Muscle layer of duodenum (tissue), 2 donors: ENCODE measurements around the gene RNU6-1.
A peak's percentile ranks its signal among the peaks of the same experiment; 100 is the strongest.

Experiments used
- H3K27ac ChIP-seq: one replicate; pipeline ENCODE4 v1.7.0; 2013; ENCODE audit warnings: mild to moderate bottlenecking, low read length
- H3K27me3 ChIP-seq: one replicate; pipeline ENCODE4 v1.7.0; 2013; ENCODE audit warnings: low read depth, mild to moderate bottlenecking, control low read depth, low read length
- H3K36me3 ChIP-seq, 2 donors: one replicate each; pipeline ENCODE4 v1.7.0; 2013; ENCODE audit warnings: low read length in 2 of 2, control low read depth in 1 of 2, mild to moderate bottlenecking in 1 of 2; ENCODE audit not compliant: insufficient read depth in 2 of 2, control insufficient read depth in 1 of 2
- H3K4me1 ChIP-seq, 2 donors: one replicate each; pipeline ENCODE4 v1.7.0; 2013; ENCODE audit warnings: low read length in 2 of 2, mild to moderate bottlenecking in 2 of 2, control low read depth in 1 of 2, moderate library complexity in 1 of 2; ENCODE audit not compliant: insufficient read depth in 2 of 2, control insufficient read depth in 1 of 2
- H3K4me3 ChIP-seq, 2 donors: one replicate each; pipeline ENCODE4 v1.7.0; 2013; ENCODE audit warnings: low read length in 2 of 2, low read depth in 1 of 2, mild to moderate bottlenecking in 1 of 2
- H3K9me3 ChIP-seq, 2 donors: one replicate each; pipeline ENCODE4 v1.7.0; 2013; ENCODE audit warnings: low read length in 2 of 2, control low read depth in 1 of 2, mild to moderate bottlenecking in 1 of 2; ENCODE audit not compliant: control insufficient read depth in 1 of 2
- donor health status: healthy.

RNU6-1 gene

GRCh38 chr15:67878712-67879206, 38.9 kb upstream of the RNU6-1 start:
- H3K36me3 ChIP-seq, result no peaks in the 10 kb centered on the region
- H3K27ac ChIP-seq, result no peak overlapping the region
- H3K27me3 ChIP-seq, result no peaks in the 10 kb centered on the region
- peaks cover 0 to 2% of the 10 kb centered on the region in 2 donors for H3K9me3 ChIP-seq
- H3K4me3 ChIP-seq, result no peak overlapping the region
- H3K4me1 ChIP-seq, result peaks cover 0 to 2% of the 10 kb centered on the region in 2 donors

- H3K36me3 ChIP-seq, result no peaks in the 10 kb centered on the region
- no peaks in the 10 kb centered on the region for H3K4me1 ChIP-seq
- H3K9me3 ChIP-seq, result peaks cover 0 to 7% of the 10 kb centered on the region in 2 donors
- H3K27me3 ChIP-seq, result no peaks in the 10 kb centered on the region
- no peak overlapping the region for H3K4me3 ChIP-seq
- H3K27ac ChIP-seq, result no peak overlapping the region
These were observed 33.9 kb upstream of the RNU6-1 start for GRCh38 chr15:67873777-67874176.

- Histone ChIP-seq H3K27ac (no peak overlapping the region), H3K27me3 (no peaks in the 10 kb centered on the region), H3K36me3 (no peaks in the 10 kb centered on the region), H3K9me3 (peaks cover 0 to 7% of the 10 kb centered on the region in 2 donors), H3K4me3 (no peak overlapping the region), H3K4me1 (no peaks in the 10 kb centered on the region)
These were observed 31.1 kb upstream of the RNU6-1 start for GRCh38 chr15:67870868-67871408.

GRCh38 chr15:67869701-67870100, 29.9 kb upstream of the RNU6-1 start:
- H3K27me3 ChIP-seq, result no peaks in the 10 kb centered on the region
- H3K36me3 ChIP-seq, result no peaks in the 10 kb centered on the region
- H3K27ac ChIP-seq, result no peak overlapping the region

GRCh38 chr15:67865766-67866165, 25.9 kb upstream of the RNU6-1 start:
- Histone ChIP-seq H3K4me3 (no peak overlapping the region), H3K36me3 (no peaks in the 10 kb centered on the region), H3K27ac (no peak overlapping the region), H3K9me3 (no peaks in the 10 kb centered on the region), H3K4me1 (peaks cover 7 to 12% of the 10 kb centered on the region in 2 donors), H3K27me3 (no peaks in the 10 kb centered on the region)

More at GRCh38 chr15:67869701-67870100, 29.9 kb upstream of the RNU6-1 start:
- no peaks in the 10 kb centered on the region for H3K4me1 ChIP-seq
- no peak overlapping the region for H3K4me3 ChIP-seq
- peaks cover 0 to 7% of the 10 kb centered on the region in 2 donors for H3K9me3 ChIP-seq

- Histone ChIP-seq H3K4me3 (no peak overlapping the region), H3K27ac (no peak overlapping the region), H3K36me3 (no peaks in the 10 kb centered on the region), H3K27me3 (no peaks in the 10 kb centered on the region), H3K9me3 (no peaks in the 10 kb centered on the region), H3K4me1 (peaks cover 7 to 12% of the 10 kb centered on the region in 2 donors)
These were observed 25.5 kb upstream of the RNU6-1 start for GRCh38 chr15:67865331-67865730.

- H3K27ac ChIP-seq, result no peak overlapping the region
- no peaks in the 10 kb centered on the region for H3K27me3 ChIP-seq
- H3K36me3 ChIP-seq, result no peaks in the 10 kb centered on the region
- peaks cover 7 to 12% of the 10 kb centered on the region in 2 donors for H3K4me1 ChIP-seq
- H3K9me3 ChIP-seq, result no peaks in the 10 kb centered on the region
- H3K4me3 ChIP-seq, result peak overlapping the region; percentile 58 to 60
These were observed 23.7 kb upstream of the RNU6-1 start for GRCh38 chr15:67863442-67863987.

GRCh38 chr15:67862750-67863441, 23.1 kb upstream of the RNU6-1 start:
- Histone ChIP-seq H3K36me3 (no peaks in the 10 kb centered on the region), H3K9me3 (no peaks in the 10 kb centered on the region), H3K27ac (no peak overlapping the region), H3K4me1 (peaks cover 7 to 12% of the 10 kb centered on the region in 2 donors), H3K4me3 (peak overlapping the region; percentile 58 to 60), H3K27me3 (no peaks in the 10 kb centered on the region)

- H3K36me3 ChIP-seq, result no peaks in the 10 kb centered on the region
- no peaks in the 10 kb centered on the region for H3K9me3 ChIP-seq
- H3K4me1 ChIP-seq, result peaks cover 7 to 12% of the 10 kb centered on the region in 2 donors
These were observed 22.1 kb upstream of the RNU6-1 start for GRCh38 chr15:67861983-67862382.

GRCh38 chr15:67859331-67859946, 19.6 kb upstream of the RNU6-1 start:
- Histone ChIP-seq H3K4me1 (peaks cover 7 to 12% of the 10 kb centered on the region in 2 donors), H3K27me3 (no peaks in the 10 kb centered on the region), H3K27ac (no peak overlapping the region), H3K4me3 (no peak overlapping the region), H3K9me3 (no peaks in the 10 kb centered on the region), H3K36me3 (no peaks in the 10 kb centered on the region)

More at GRCh38 chr15:67861983-67862382, 22.1 kb upstream of the RNU6-1 start:
- Histone ChIP-seq H3K27ac (no peak overlapping the region), H3K4me3 (no peak overlapping the region), H3K27me3 (no peaks in the 10 kb centered on the region)

- Histone ChIP-seq H3K27ac (no peak overlapping the region), H3K36me3 (no peaks in the 10 kb centered on the region), H3K4me1 (no peaks in the 10 kb centered on the region), H3K4me3 (no peak overlapping the region), H3K9me3 (no peaks in the 10 kb centered on the region), H3K27me3 (no peaks in the 10 kb centered on the region)
These were observed 17.4 kb upstream of the RNU6-1 start for GRCh38 chr15:67857220-67857619.
